K562 (cell line): ENCODE data around the gene AMOTL1. TPM values are rescaled to one million over a fixed set of nuclear protein-coding genes. Genes with fewer than 3 reads are reported as not detected.

Experiments
- TRIM28 ChIP-seq: fragments of 450-650 bp; IDR thresholded peaks from 2 replicates; pipeline ENCODE4 v1.6.1; 2017
- ZNF23 ChIP-seq: fragments of 250-450 bp; sonication (Bioruptor Pico); IDR thresholded peaks from 2 replicates; pipeline ENCODE4 v1.4.0; 2020; ENCODE audit warnings: mild to moderate bottlenecking
- polyA plus RNA-seq, 8 experiments: library from polyadenylated mRNA; depleted of rRNA in 4 of 8; stranded (reverse) in 5 of 8; unstranded in 3 of 8; fragments of >200 nt; fragmentation: Nextera tagmentation in 2 of 8; fragmentation: Illumina TruSeq in 1 of 8; extraction: Ambion mirVana in 2 of 8; extraction: Trizol in 1 of 8; gene quantifications; 2 replicates each; pipeline versions ENCODE4 v1.2.1 to v1.2.3, GENCODE V29; 2011 to 2014; ENCODE audit warnings: inconsistent platforms in 1 of 8, missing spikeins in 1 of 8
- total RNA-seq, 7 experiments: library from RNA; depleted of rRNA in 6 of 7; stranded (reverse); fragments of >200 nt in 6 of 7; fragmentation: Illumina TruSeq in 2 of 7; extraction: Trizol in 2 of 7; gene quantifications; 2 replicates each; pipeline versions ENCODE4 v1.2.1 to v1.2.3, GENCODE V29; 2011 to 2021; ENCODE audit warnings: low replicate concordance in 1 of 7
- TF ChIP-seq, protein P1 (sequence below): sonication (generic); formaldehyde crosslinking; IDR thresholded peaks from 2 replicates; pipeline ENCODE4 v1.8.0; 2023; ENCODE audit warnings: missing genetic modification reagents, mild to moderate bottlenecking, borderline replicate concordance
- TF ChIP-seq, protein P2 (sequence below), 2 experiments: fragments of 450-650 bp; IDR thresholded peaks; 2 replicates each; pipeline ENCODE4 v1.6.1; 2016

The AMOTL1 gene
- total and polyA plus RNA-seq, 9 of the 15 experiments (the other 6 are each of a cell fraction or from before 2014, with no cell fraction given): 4.0 to 35.4 (median 14.0) TPM

DNA sequence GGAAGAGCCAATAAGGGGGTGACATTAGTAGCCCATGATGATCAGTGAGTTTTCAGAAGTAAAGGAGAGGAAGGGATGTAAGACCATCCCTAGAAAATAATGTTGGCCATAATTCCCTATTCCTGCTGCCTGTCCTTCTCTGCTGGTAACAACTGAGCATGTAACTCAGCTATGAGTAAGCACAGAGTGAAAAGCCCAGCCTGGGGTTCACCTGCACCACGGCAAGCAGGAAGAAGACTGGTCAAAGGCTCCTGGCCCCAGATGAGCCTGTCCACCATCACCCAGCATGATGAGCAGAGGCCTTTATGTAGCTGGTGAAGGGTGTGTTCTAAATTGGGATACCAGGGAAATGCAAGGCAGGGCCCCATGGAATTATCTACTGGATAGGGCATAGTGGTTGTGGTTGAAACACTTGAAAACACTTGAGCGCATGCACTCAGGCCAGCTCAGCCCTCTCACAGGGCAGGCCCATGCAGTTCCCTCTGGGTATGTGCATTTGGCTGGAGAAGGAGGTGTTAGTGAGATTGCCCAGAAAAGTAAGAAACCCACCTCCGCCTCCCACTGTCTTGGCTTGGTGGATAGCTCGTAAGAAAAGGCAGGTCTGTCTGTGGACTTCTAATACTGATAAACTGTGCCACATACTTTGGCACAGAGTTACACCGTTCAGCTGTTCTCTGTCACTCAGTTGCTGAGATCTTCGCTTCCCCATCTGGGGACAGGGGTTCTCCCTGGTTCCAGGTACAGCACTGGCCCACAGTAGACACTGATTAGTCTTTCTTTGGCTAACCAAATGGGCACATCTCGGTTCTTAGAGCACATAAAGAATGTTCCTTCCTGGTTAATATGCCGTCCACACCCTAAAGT lies 86.8 kb downstream of the AMOTL1 start (continued):
- TF ChIP-seq, protein P1, sequence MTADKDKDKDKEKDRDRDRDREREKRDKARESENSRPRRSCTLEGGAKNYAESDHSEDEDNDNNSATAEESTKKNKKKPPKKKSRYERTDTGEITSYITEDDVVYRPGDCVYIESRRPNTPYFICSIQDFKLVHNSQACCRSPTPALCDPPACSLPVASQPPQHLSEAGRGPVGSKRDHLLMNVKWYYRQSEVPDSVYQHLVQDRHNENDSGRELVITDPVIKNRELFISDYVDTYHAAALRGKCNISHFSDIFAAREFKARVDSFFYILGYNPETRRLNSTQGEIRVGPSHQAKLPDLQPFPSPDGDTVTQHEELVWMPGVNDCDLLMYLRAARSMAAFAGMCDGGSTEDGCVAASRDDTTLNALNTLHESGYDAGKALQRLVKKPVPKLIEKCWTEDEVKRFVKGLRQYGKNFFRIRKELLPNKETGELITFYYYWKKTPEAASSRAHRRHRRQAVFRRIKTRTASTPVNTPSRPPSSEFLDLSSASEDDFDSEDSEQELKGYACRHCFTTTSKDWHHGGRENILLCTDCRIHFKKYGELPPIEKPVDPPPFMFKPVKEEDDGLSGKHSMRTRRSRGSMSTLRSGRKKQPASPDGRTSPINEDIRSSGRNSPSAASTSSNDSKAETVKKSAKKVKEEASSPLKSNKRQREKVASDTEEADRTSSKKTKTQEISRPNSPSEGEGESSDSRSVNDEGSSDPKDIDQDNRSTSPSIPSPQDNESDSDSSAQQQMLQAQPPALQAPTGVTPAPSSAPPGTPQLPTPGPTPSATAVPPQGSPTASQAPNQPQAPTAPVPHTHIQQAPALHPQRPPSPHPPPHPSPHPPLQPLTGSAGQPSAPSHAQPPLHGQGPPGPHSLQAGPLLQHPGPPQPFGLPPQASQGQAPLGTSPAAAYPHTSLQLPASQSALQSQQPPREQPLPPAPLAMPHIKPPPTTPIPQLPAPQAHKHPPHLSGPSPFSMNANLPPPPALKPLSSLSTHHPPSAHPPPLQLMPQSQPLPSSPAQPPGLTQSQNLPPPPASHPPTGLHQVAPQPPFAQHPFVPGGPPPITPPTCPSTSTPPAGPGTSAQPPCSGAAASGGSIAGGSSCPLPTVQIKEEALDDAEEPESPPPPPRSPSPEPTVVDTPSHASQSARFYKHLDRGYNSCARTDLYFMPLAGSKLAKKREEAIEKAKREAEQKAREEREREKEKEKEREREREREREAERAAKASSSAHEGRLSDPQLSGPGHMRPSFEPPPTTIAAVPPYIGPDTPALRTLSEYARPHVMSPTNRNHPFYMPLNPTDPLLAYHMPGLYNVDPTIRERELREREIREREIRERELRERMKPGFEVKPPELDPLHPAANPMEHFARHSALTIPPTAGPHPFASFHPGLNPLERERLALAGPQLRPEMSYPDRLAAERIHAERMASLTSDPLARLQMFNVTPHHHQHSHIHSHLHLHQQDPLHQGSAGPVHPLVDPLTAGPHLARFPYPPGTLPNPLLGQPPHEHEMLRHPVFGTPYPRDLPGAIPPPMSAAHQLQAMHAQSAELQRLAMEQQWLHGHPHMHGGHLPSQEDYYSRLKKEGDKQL: no peak
- TF ChIP-seq ZNF23 (no peak), TRIM28 (no peak)
- TF ChIP-seq, protein P2, sequence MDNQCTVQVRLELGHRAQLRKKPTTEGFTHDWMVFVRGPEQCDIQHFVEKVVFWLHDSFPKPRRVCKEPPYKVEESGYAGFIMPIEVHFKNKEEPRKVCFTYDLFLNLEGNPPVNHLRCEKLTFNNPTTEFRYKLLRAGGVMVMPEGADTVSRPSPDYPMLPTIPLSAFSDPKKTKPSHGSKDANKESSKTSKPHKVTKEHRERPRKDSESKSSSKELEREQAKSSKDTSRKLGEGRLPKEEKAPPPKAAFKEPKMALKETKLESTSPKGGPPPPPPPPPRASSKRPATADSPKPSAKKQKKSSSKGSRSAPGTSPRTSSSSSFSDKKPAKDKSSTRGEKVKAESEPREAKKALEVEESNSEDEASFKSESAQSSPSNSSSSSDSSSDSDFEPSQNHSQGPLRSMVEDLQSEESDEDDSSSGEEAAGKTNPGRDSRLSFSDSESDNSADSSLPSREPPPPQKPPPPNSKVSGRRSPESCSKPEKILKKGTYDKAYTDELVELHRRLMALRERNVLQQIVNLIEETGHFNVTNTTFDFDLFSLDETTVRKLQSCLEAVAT (IDR thresholded peaks at IDR 0.05): no peak
